Measurements from ENCODE around the gene SDHA. TPM values are rescaled to one million over a fixed set of nuclear protein-coding genes. Genes with fewer than 3 reads are reported as not detected.
A peak's percentile ranks its signal among the peaks of the same experiment; 100 is the strongest.
"Not testable (repeated sequence)": the region's sequence is repeated elsewhere in the genome, so short reads cannot be mapped to it uniquely, and the experiment has no call there.

SDHA gene
- 10 to 100 TPM; 62.8 to 75.5 TPM for total RNA-seq

- peak; percentile 98 for ATAC-seq
- WGBS, 2 donors, result 0 to 1% methylated on average over 27 to 61 of the region's 75 CpGs
- H3K9me3 ChIP-seq; H3K36me3 ChIP-seq (replicated peaks in 1 of 2; ENCODE audit: insufficient read depth in 1 of 2, low read depth in 2 of 2); H3K27me3 ChIP-seq; intact Hi-C loops (cut with DNase I): not testable (repeated sequence)
- peaks cover 27% of the 10 kb centered on the region for H3K4me1 ChIP-seq
- TF ChIP-seq POLR2A (IDR thresholded peaks at IDR 0.05) (peak; percentile 67 to 84 (median 77)), CTCF (IDR thresholded peaks at IDR 0.05) (peak in 2 of 7 experiments; percentile 23)
- peak within 1 kb of the TSS; percentile 82 to 92 (median 85) for H3K27ac ChIP-seq
- DNase-seq, result peak; percentile 97 to 99 (median 98)
- peak within 1 kb of the TSS; percentile 98 to 100 for H3K4me3 ChIP-seq
Observed at GRCh38 chr5:217494-218456, at the start of gene SDHA, which contains the start of gene CCDC127. SDHA (plus strand) TSS chr5:218320; CDS start chr5:218356, 36 bp downstream. CCDC127 (minus strand) TSS chr5:218153; CDS start chr5:216849, 1,304 bp downstream.

- Histone ChIP-seq H3K27ac (peak overlapping the region in 1 of 4 donors; percentile 36), H3K27me3 (no peaks in the 10 kb centered on the region), H3K36me3 (replicated peaks in 1 of 2; ENCODE audit: insufficient read depth in 1 of 2, low read depth in 2 of 2) (no peaks in the 10 kb centered on the region), H3K9me3 (no peaks in the 10 kb centered on the region), H3K4me3 (no peak overlapping the region), H3K4me1 (no peaks in the 10 kb centered on the region)
- TF ChIP-seq CTCF (IDR thresholded peaks at IDR 0.05) (no peak), POLR2A (IDR thresholded peaks at IDR 0.05) (no peak)
- peak; percentile 52 for ATAC-seq
- DNase-seq, result peak; percentile 13 to 41 (median 30)
- intact Hi-C loops (cut with DNase I), result no loop called here
- 76 to 78% methylated on average over 19 to 32 of the region's 32 CpGs for WGBS, 2 donors
Observed at GRCh38 chr5:169071-169727, 48.9 kb upstream of the SDHA start.

GRCh38 chr5:169728-170094 is 48.4 kb upstream of the SDHA start:
- Histone ChIP-seq H3K4me3 (no peak overlapping the region), H3K9me3 (no peaks in the 10 kb centered on the region), H3K27me3 (no peaks in the 10 kb centered on the region), H3K36me3 (replicated peaks in 1 of 2; ENCODE audit: insufficient read depth in 1 of 2, low read depth in 2 of 2) (no peaks in the 10 kb centered on the region), H3K4me1 (no peaks in the 10 kb centered on the region), H3K27ac (no peak overlapping the region)
- intact Hi-C loops (cut with DNase I), result no loop called here
- DNase-seq, result no peak
- no peak for ATAC-seq
- 63 to 75% methylated on average over 7 to 12 of the region's 12 CpGs for WGBS, 2 donors
- TF ChIP-seq POLR2A (IDR thresholded peaks at IDR 0.05), result no peak

GRCh38 chr5:170971-171800 is 46.9 kb upstream of the SDHA start:
- Histone ChIP-seq H3K36me3 (replicated peaks in 1 of 2; ENCODE audit: insufficient read depth in 1 of 2, low read depth in 2 of 2) (no peaks in the 10 kb centered on the region), H3K27me3 (no peaks in the 10 kb centered on the region), H3K9me3 (no peaks in the 10 kb centered on the region), H3K4me1 (no peaks in the 10 kb centered on the region), H3K4me3 (no peak overlapping the region), H3K27ac (no peak overlapping the region)
- WGBS, 2 donors, result 41 to 71% methylated on average over 5 to 37 of the region's 37 CpGs
- ATAC-seq (no peak), DNase-seq (no peak)
- no peak for TF ChIP-seq POLR2A (IDR thresholded peaks at IDR 0.05)
- TF ChIP-seq CTCF (IDR thresholded peaks at IDR 0.05), result no peak
- intact Hi-C loops (cut with DNase I), result no loop called here
